Activated naive CD8-positive, alpha-beta T cell treated with anti-CD3 and anti-CD28 coated beads for 36 hours (primary cell): Measurements from ENCODE around the gene CDO1. TPM values are rescaled to one million over a fixed set of nuclear protein-coding genes. Genes with fewer than 3 reads are reported as not detected.

Experiments used
- DNase-seq: peaks from one replicate; pipeline ENCODE4 v3.0.0; 2021
- H3K27ac Mint-ChIP-seq: one replicate; pipeline ENCODE4 v1.8.0; 2022; ENCODE audit warnings: mild to moderate bottlenecking, moderate library complexity, mixed read lengths
- H3K27me3 Mint-ChIP-seq: one replicate; pipeline ENCODE4 v1.8.0; 2022; ENCODE audit warnings: mild to moderate bottlenecking, mixed read lengths
- H3K36me3 Mint-ChIP-seq: one replicate; pipeline ENCODE4 v1.8.0; 2021; ENCODE audit warnings: mild to moderate bottlenecking, mixed read lengths
- H3K4me1 Mint-ChIP-seq: one replicate; pipeline ENCODE4 v1.8.0; 2021; ENCODE audit warnings: mixed read lengths
- H3K4me3 Mint-ChIP-seq: one replicate; pipeline ENCODE4 v1.8.0; 2022; ENCODE audit warnings: mild to moderate bottlenecking, moderate library complexity, mixed read lengths
- H3K9me3 Mint-ChIP-seq: one replicate; pipeline ENCODE4 v1.8.0; 2022; ENCODE audit warnings: mixed read lengths
- total RNA-seq, 2 experiments: library from RNA; stranded (reverse); gene quantifications; one replicate each; pipeline ENCODE4 v1.2.3, GENCODE V29; 2021

The CDO1 gene
- total RNA-seq, 2 experiments from 2014 or later, result 0.37 to 0.56 TPM

GRCh38 chr5:115785381-115786065, 30.9 kb downstream of the CDO1 start:
- peaks cover 70% of the 10 kb centered on the region for H3K27me3 Mint-ChIP-seq
- H3K27ac Mint-ChIP-seq, result no peak overlapping the region
- DNase-seq, result no peak
- H3K4me3 Mint-ChIP-seq, result no peak overlapping the region
- peaks cover 2% of the 10 kb centered on the region for H3K36me3 Mint-ChIP-seq
- H3K9me3 Mint-ChIP-seq, result peaks cover 3% of the 10 kb centered on the region
- no peaks in the 10 kb centered on the region for H3K4me1 Mint-ChIP-seq

GRCh38 chr5:115778417-115778816, 38.0 kb downstream of the CDO1 start:
- peaks cover 44% of the 10 kb centered on the region for H3K27me3 Mint-ChIP-seq
- no peak for DNase-seq
- no peak overlapping the region for H3K27ac Mint-ChIP-seq
- H3K4me1 Mint-ChIP-seq, result no peaks in the 10 kb centered on the region
- H3K4me3 Mint-ChIP-seq, result no peak overlapping the region
- no peaks in the 10 kb centered on the region for H3K36me3 Mint-ChIP-seq
- H3K9me3 Mint-ChIP-seq, result no peaks in the 10 kb centered on the region

DNA sequence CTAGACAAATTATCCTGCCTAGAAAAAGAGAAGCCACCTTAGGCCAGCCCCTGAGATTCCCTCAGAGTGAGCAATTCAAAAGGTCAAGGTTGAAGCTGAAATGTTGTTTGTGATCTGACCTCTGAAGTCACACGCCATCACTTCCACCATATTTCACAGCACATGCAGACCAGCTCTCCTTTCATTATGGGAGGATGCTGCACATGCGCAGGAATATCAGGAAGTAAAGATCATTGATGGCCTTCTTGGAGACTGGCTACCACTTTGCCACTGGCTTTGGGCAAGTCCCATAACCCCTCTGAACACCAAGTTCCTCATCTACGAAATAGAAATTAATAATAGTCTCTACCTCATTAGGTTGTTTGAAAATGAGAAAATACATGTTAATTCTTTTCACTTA, 39.5 kb downstream of the CDO1 start:
- Mint-ChIP-seq H3K4me3 (no peak overlapping the region), H3K36me3 (no peaks in the 10 kb centered on the region), H3K9me3 (no peaks in the 10 kb centered on the region), H3K4me1 (no peaks in the 10 kb centered on the region), H3K27ac (no peak overlapping the region), H3K27me3 (peaks cover 37% of the 10 kb centered on the region)
- DNase-seq, result no peak

DNA sequence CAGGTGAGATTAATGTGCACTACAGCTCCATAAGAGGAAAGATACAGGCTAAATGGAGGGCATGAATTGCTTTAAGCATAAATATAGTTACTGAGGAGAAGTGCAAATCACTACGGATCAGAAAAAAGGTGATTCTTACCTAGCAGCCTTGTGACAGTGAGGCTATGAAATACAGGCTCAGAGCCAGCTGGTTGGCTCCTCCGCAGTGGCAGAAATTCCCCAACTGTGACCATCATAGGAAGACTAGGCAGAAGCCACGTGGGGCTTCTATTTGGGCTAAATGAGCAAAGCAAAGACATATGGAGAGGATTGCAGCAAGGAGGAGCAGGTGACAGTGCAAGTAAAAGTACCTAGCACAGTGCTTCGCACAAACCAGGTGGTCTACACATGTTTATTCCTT, 40.5 kb downstream of the CDO1 start:
- H3K27ac Mint-ChIP-seq, result no peak overlapping the region
- no peak for DNase-seq
- peaks cover 33% of the 10 kb centered on the region for H3K27me3 Mint-ChIP-seq
- H3K36me3 Mint-ChIP-seq, result no peaks in the 10 kb centered on the region
- no peaks in the 10 kb centered on the region for H3K9me3 Mint-ChIP-seq
- H3K4me3 Mint-ChIP-seq, result no peak overlapping the region
- no peaks in the 10 kb centered on the region for H3K4me1 Mint-ChIP-seq

- Mint-ChIP-seq H3K27me3 (peaks cover 29% of the 10 kb centered on the region), H3K9me3 (no peaks in the 10 kb centered on the region), H3K27ac (no peak overlapping the region), H3K4me1 (no peaks in the 10 kb centered on the region), H3K36me3 (no peaks in the 10 kb centered on the region), H3K4me3 (no peak overlapping the region)
- DNase-seq, result no peak
Observed at GRCh38 chr5:115774684-115775083, 41.8 kb downstream of the CDO1 start.

- Mint-ChIP-seq H3K9me3 (no peaks in the 10 kb centered on the region), H3K27ac (no peak overlapping the region), H3K4me3 (no peak overlapping the region), H3K27me3 (peaks cover 31% of the 10 kb centered on the region), H3K36me3 (no peaks in the 10 kb centered on the region), H3K4me1 (no peaks in the 10 kb centered on the region)
- DNase-seq, result no peak
Observed at GRCh38 chr5:115772731-115773475, 43.6 kb downstream of the CDO1 start.

GRCh38 chr5:115770466-115770865, 46.0 kb downstream of the CDO1 start:
- H3K36me3 Mint-ChIP-seq, result no peaks in the 10 kb centered on the region
- no peak overlapping the region for H3K4me3 Mint-ChIP-seq
- H3K4me1 Mint-ChIP-seq, result peaks cover 7% of the 10 kb centered on the region
- no peaks in the 10 kb centered on the region for H3K9me3 Mint-ChIP-seq
- no peak overlapping the region for H3K27ac Mint-ChIP-seq
- no peak for DNase-seq
- peaks cover 32% of the 10 kb centered on the region for H3K27me3 Mint-ChIP-seq

- H3K27me3 Mint-ChIP-seq, result peaks cover 53% of the 10 kb centered on the region
- H3K27ac Mint-ChIP-seq, result no peak overlapping the region
- H3K36me3 Mint-ChIP-seq, result no peaks in the 10 kb centered on the region
- peaks cover 3% of the 10 kb centered on the region for H3K9me3 Mint-ChIP-seq
- peaks cover 7% of the 10 kb centered on the region for H3K4me1 Mint-ChIP-seq
- no peak overlapping the region for H3K4me3 Mint-ChIP-seq
- DNase-seq, result no peak
Observed at GRCh38 chr5:115767424-115767823, 49.0 kb downstream of the CDO1 start.

DNA sequence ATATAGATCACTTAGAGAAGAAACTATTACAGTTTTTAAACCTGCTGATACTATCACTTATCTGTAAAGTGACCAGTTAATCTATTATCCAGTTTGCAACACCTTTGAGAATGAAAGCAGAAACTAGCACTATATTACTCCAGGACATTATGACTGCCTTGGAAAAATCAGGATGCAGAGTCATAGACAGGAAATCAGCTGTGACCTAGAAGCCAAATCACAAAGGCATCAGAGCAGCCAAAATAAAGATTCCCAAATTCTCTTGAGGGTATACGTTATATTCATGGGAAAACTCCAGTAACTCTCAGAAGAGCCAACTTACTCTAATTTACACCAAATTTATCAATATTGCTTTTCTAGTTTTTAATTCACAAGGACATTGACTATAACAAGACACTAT, 49.9 kb downstream of the CDO1 start:
- H3K27ac Mint-ChIP-seq, result no peak overlapping the region
- peaks cover 7% of the 10 kb centered on the region for H3K4me1 Mint-ChIP-seq
- peaks cover 58% of the 10 kb centered on the region for H3K27me3 Mint-ChIP-seq
- no peak overlapping the region for H3K4me3 Mint-ChIP-seq
- H3K9me3 Mint-ChIP-seq, result peaks cover 3% of the 10 kb centered on the region
- no peaks in the 10 kb centered on the region for H3K36me3 Mint-ChIP-seq
- no peak for DNase-seq

DNA sequence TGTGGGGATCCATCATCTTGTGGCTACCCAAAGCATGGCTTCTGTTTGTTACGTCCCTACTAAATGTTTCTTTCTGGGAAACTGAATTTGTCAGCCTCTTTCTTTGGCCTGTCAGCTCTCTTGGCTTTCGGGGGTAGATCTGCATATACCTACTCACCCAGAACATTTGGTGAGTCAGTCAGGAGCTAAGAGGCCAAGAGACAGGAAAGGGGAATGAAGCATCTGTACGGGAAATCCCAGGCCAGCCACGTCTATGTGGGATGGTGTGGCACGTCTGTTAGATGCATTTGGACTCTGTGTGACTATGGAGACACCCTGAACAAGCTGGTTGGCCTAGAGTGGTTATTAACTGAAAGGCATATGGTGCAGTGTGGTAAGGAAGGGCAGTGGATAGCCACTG, 58.1 kb downstream of the CDO1 start:
- Mint-ChIP-seq H3K27ac (no peak overlapping the region), H3K27me3 (peaks cover 48% of the 10 kb centered on the region)

DNA sequence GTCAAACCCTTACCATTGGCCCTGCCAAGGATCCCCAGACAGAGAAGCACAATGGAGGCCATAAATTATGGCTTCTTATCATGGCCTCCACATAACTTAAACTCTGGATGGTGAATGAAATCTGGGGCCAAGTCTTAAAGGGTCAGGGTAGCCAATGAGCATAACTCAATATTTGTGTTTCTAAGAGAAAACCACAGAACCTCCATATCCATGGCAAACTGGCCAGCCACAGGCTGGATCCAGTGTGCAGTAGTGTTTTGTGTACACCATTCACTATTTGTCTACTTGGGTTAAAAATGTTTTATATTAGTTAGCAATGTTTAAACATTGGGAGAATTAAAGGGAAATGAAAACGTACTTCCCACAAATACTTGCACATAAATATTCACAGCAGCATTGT, 60.8 kb downstream of the CDO1 start:
- Mint-ChIP-seq H3K4me1 (peaks cover 6% of the 10 kb centered on the region), H3K27me3 (peaks cover 37% of the 10 kb centered on the region), H3K9me3 (no peaks in the 10 kb centered on the region), H3K36me3 (no peaks in the 10 kb centered on the region), H3K4me3 (no peak overlapping the region), H3K27ac (no peak overlapping the region)
- no peak for DNase-seq

More for the DNA sequence above, 58.1 kb downstream of the CDO1 start:
- peaks cover 2% of the 10 kb centered on the region for H3K9me3 Mint-ChIP-seq
- H3K4me3 Mint-ChIP-seq, result no peak overlapping the region
- no peak for DNase-seq
- no peaks in the 10 kb centered on the region for H3K36me3 Mint-ChIP-seq
- no peaks in the 10 kb centered on the region for H3K4me1 Mint-ChIP-seq

Other genes starting within 250 kb of the CDO1 start
- gene TICAM2, start 214.2 kb downstream of the CDO1 start, total RNA-seq, result 1 to 10 TPM in 1 of 2 experiments, under 1 TPM in 1; 0.82 to 1.1 TPM
- 10 to 100 TPM; 41.5 to 41.6 TPM for gene TMED7, start 190.6 kb downstream of the CDO1 start, total RNA-seq
- gene ATG12, start 24.9 kb upstream of the CDO1 start, total RNA-seq, result 10 to 100 TPM; 33.4 to 36.4 TPM
- gene AP3S1, start 25.3 kb upstream of the CDO1 start, total RNA-seq, result 10 to 100 TPM; 91.7 to 96.8 TPM
- not detected for gene LVRN, start 145.8 kb upstream of the CDO1 start, total RNA-seq
- gene ARL14EPL, start 215.8 kb upstream of the CDO1 start, total RNA-seq, result not detected